ENCODE data around the gene LRRC61.

The LRRC61 gene

DNA sequence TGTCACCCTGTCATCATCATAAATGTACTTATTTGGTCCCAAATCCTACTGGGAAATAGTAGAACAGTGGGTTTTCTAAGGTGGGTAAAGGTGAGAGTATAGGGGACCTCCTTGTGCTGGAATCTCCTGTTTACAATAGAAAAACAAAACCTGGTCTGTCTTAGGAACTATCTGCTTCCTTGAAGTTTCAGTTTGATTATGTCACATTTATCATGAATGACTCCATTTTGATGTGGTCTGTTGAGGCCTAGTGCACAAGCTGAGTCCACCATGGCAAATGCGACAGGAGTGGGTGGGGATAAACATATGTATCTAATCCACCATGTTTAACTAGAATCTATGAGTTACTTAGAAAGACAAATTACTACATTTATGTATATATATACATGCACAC lies 32.5 kb downstream of the LRRC61 start:
- H3K27me3 Mint-ChIP-seq (ENCODE audit: low read depth, poor library complexity), result peaks cover 7% of the 10 kb centered on the region
- H3K4me1 Mint-ChIP-seq, result peaks cover 35% of the 10 kb centered on the region
- no peak overlapping the region for H3K27ac Mint-ChIP-seq
- no peaks in the 10 kb centered on the region for H3K9me3 Mint-ChIP-seq
- TF ChIP-seq, protein P1, sequence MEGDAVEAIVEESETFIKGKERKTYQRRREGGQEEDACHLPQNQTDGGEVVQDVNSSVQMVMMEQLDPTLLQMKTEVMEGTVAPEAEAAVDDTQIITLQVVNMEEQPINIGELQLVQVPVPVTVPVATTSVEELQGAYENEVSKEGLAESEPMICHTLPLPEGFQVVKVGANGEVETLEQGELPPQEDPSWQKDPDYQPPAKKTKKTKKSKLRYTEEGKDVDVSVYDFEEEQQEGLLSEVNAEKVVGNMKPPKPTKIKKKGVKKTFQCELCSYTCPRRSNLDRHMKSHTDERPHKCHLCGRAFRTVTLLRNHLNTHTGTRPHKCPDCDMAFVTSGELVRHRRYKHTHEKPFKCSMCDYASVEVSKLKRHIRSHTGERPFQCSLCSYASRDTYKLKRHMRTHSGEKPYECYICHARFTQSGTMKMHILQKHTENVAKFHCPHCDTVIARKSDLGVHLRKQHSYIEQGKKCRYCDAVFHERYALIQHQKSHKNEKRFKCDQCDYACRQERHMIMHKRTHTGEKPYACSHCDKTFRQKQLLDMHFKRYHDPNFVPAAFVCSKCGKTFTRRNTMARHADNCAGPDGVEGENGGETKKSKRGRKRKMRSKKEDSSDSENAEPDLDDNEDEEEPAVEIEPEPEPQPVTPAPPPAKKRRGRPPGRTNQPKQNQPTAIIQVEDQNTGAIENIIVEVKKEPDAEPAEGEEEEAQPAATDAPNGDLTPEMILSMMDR (IDR thresholded peaks at IDR 0.05), result no peak
- H3K36me3 Mint-ChIP-seq (ENCODE audit: low read depth), result no peaks in the 10 kb centered on the region
- DNase-seq, result no peak
- no peak overlapping the region for H3K4me3 Mint-ChIP-seq

DNA sequence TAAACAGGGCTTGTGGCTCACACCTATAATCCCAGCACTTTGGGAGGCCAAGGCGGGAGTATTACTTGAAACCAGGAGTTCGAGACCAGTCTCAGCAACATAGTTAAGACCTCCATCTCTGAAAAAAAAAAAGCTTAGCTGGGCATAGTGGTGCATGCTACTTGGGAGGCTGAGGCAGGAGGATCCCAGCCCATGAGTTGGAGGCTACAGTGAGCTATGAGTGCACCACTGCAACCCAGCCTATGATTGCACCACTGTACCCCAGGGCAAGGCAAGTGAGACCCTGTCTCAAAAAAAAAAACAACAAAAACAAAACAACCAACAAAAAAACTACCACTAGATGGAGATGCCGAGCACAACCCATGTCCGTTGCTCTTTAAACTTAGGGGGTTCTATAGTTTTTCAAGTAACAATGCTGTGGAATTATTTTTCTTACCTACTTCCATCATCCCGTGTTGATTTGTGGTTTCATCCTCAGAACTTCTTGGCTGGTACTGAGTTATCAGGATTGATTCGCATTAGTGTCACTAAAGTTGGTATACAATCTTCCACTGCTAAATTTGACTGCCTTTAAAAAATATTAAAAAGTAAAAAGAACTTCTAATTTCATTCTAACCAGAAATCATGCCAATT lies 33.2 kb downstream of the LRRC61 start:
- Mint-ChIP-seq H3K9me3 (no peaks in the 10 kb centered on the region), H3K27me3 (ENCODE audit: low read depth, poor library complexity) (peaks cover 7% of the 10 kb centered on the region), H3K27ac (no peak overlapping the region), H3K36me3 (ENCODE audit: low read depth) (no peaks in the 10 kb centered on the region), H3K4me1 (peaks cover 42% of the 10 kb centered on the region), H3K4me3 (no peak overlapping the region)
- TF ChIP-seq, protein P1 (IDR thresholded peaks at IDR 0.05), result peak; percentile 70
- DNase-seq, result no peak

DNA sequence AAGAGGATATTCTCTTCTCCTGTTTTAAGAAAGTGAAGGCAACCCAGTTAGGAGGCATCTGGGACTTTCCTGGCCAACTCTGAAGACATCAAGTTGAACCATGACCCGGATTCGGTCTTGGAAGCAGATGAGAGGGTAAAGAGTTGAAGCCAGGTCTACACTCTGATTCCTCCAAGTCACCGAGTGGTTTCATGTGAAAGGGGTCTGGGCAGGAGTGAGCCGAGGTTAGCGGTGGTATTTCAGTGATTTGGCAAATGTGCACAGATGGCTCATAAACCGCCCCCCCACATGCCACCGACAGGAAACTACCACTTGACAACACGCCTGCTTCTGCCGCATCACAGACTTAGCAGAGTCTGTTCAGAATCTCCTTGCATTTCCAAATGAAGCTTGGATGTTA lies 34.1 kb downstream of the LRRC61 start:
- DNase-seq, result no peak
- Mint-ChIP-seq H3K4me1 (peaks cover 51% of the 10 kb centered on the region), H3K4me3 (no peak overlapping the region), H3K36me3 (ENCODE audit: low read depth) (no peaks in the 10 kb centered on the region), H3K27me3 (ENCODE audit: low read depth, poor library complexity) (peaks cover 1% of the 10 kb centered on the region), H3K27ac (no peak overlapping the region), H3K9me3 (no peaks in the 10 kb centered on the region)
- TF ChIP-seq, protein P1 (IDR thresholded peaks at IDR 0.05), result no peak

DNA sequence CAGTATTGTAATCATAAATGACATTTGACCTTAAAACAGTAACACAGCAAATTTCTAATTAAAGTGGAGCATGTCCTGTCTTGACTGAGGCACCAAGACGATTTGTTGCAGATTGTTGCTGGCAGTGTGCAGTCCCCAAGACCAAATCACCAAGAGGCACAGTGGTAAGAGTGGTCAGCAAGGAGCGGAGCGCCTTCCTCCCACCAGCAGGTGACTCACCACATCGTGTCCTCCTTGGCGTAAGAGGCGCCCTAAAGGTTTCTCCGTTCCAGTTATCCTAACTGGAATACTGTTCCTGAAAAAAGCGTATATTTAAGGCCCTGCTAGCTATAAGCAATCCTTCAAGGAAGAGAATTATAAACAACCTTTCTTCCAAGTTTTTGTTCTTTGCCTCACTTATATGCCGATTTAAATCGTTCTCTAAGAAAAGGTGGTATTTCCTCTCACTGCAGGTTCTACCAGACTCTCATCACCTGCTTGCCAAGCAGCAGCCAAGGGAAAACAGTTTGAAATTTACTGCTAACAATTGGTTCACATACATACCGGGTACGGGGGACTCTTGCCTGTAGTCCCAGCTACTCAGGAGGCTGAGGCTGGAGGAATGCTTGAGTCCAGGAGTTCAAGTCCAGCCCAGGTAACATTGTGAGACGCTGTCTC lies 34.7 kb downstream of the LRRC61 start:
- Mint-ChIP-seq H3K4me1 (peaks cover 58% of the 10 kb centered on the region), H3K27ac (no peak overlapping the region), H3K4me3 (no peak overlapping the region), H3K9me3 (no peaks in the 10 kb centered on the region), H3K36me3 (ENCODE audit: low read depth) (no peaks in the 10 kb centered on the region), H3K27me3 (ENCODE audit: low read depth, poor library complexity) (no peaks in the 10 kb centered on the region)
- TF ChIP-seq, protein P1 (IDR thresholded peaks at IDR 0.05), result no peak
- no peak for DNase-seq

DNA sequence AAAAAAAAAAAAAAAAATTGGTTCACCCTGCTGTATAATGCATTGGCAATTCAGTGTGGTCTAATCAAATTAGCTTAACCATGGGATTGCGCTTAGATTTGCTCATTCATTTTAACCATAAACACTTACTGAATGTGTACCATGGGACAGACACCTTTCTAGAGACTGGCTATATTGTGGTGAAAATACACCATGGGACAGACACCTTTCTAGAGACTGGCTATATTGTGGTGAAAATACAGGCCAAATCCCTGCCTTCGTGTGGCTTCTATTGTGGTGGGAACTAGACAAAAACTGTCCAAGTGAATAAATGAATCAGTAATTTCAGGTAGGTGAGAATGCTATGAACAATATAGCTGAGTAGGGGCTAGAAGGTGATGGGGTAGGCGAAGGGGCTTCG lies 35.3 kb downstream of the LRRC61 start:
- TF ChIP-seq, protein P1 (IDR thresholded peaks at IDR 0.05), result no peak
- no peak for DNase-seq
- no peak overlapping the region for H3K27ac Mint-ChIP-seq
- peaks cover 63% of the 10 kb centered on the region for H3K4me1 Mint-ChIP-seq
- no peak overlapping the region for H3K4me3 Mint-ChIP-seq
- no peaks in the 10 kb centered on the region for H3K36me3 Mint-ChIP-seq (ENCODE audit: low read depth)
- H3K9me3 Mint-ChIP-seq, result no peaks in the 10 kb centered on the region
- no peaks in the 10 kb centered on the region for H3K27me3 Mint-ChIP-seq (ENCODE audit: low read depth, poor library complexity)
